Gastroesophageal sphincter (tissue), 3 donors: ENCODE data around the gene PDE4B.

Experiments
- CTCF ChIP-seq, 4 experiments: fragments of 200-600 bp in 2 of 4; fragments of 450-650 bp in 2 of 4; sonication (generic) in 1 of 4; IDR thresholded peaks; one replicate each; pipeline ENCODE4 v1.5.1; 2017 to 2019; ENCODE audit warnings: antibody characterized with exemption in 4 of 4, mild to moderate bottlenecking in 2 of 4, moderate library complexity in 2 of 4
- EP300 ChIP-seq: sonication (generic); formaldehyde crosslinking; IDR thresholded peaks from one replicate; pipeline ENCODE4 v1.6.1; 2017; ENCODE audit warnings: antibody characterized with exemption, mild to moderate bottlenecking
- POLR2A ChIP-seq, 2 donors: fragments of 450-650 bp; IDR thresholded peaks; one replicate each; pipeline ENCODE4 v1.6.1; 2017; ENCODE audit warnings: antibody characterized with exemption in 2 of 2, mild to moderate bottlenecking in 2 of 2, moderate library complexity in 1 of 2

- no peak for TF ChIP-seq CTCF (IDR thresholded peaks at IDR 0.05)
- TF ChIP-seq EP300 = no peak
- no peak for TF ChIP-seq POLR2A (IDR thresholded peaks at IDR 0.05)
Observed at GRCh38 chr1:65820983-65821382, 28.3 kb downstream of the PDE4B start.
